Endothelial cell of umbilical vein (primary cell): Measurements from ENCODE around the gene SSH3. TPM values are rescaled to one million over a fixed set of nuclear protein-coding genes. Genes with fewer than 3 reads are reported as not detected.

Experiments
- BruUV-seq: library from RNA; stranded (reverse); fragments of 400-500 nt; replicated peaks from 2 replicates; lab custom pipeline; 2021; lab: Mats Ljungman, UMichigan
- CTCF ChIA-PET: fragments of 300-600, 350-600 bp; sonication (Branson Sonifier 250); formaldehyde crosslinking; loops from one replicate; lab custom pipeline; 2021; ENCODE audit warnings: antibody characterized with exemption, inconsistent platforms; lab: Charles Lee
- POLR2A ChIA-PET: fragments of 300-600, 350-600 bp; sonication (Branson Sonifier 250); formaldehyde crosslinking; loops from one replicate; lab custom pipeline; 2021; ENCODE audit warnings: antibody characterized with exemption, inconsistent platforms; lab: Charles Lee
- DNase-seq: peaks from one replicate; pipeline ENCODE4 v3.0.0-alpha.2; 2011; ENCODE audit warnings: low read depth, low spot score
- FAIRE-seq: peaks from 2 replicates; lab custom pipeline; 2011; peaks lifted over from hg19 to GRCh38; lab: Jason Lieb, UNC
- H2AFZ ChIP-seq: 2 replicates; pipeline ENCODE4 v1.6.0; 2012; ENCODE audit warnings: low read depth, low read length, control low read depth, inconsistent platforms
- H3K27ac ChIP-seq: 2 replicates; pipeline ENCODE4 v1.5.1; 2011; ENCODE audit warnings: low read depth, mild to moderate bottlenecking, control low read depth, low read length, moderate library complexity; ENCODE audit not compliant: insufficient read depth
- H3K27me3 ChIP-seq, 2 experiments: 2 replicates each; pipeline versions ENCODE4 v1.6.0 to v1.6.1; 2011; ENCODE audit warnings: low read length in 2 of 2, mixed read lengths in 1 of 2; ENCODE audit not compliant: control insufficient read depth in 2 of 2, insufficient read depth in 2 of 2
- H3K36me3 ChIP-seq, 2 experiments: 2 replicates in 1 of 2; 3 replicates in 1 of 2; pipeline ENCODE4 v1.5.1; 2011; ENCODE audit warnings: low read length in 2 of 2, mild to moderate bottlenecking in 1 of 2, moderate library complexity in 1 of 2; ENCODE audit not compliant: control insufficient read depth in 2 of 2, insufficient read depth in 2 of 2; ENCODE audit errors: extremely low read depth in 1 of 2
- H3K4me1 ChIP-seq: 3 replicates; pipeline ENCODE4 v1.5.1; 2011; ENCODE audit warnings: mild to moderate bottlenecking, low read length; ENCODE audit not compliant: control insufficient read depth, insufficient read depth; ENCODE audit errors: extremely low read depth
- H3K4me2 ChIP-seq: 2 replicates; pipeline ENCODE4 v1.6.1; 2011; ENCODE audit warnings: low read length, control low read depth, mixed read lengths; ENCODE audit not compliant: insufficient read depth
- H3K4me3 ChIP-seq, 3 experiments: fragments of 200-600 bp in 1 of 3; sonication (generic), shearing (Covaris generic) in 1 of 3; replicated peaks in 1 of 3; 2 replicates each; pipeline ENCODE4 v1.5.1; 2011 to 2016; ENCODE audit warnings: control low read depth in 3 of 3, low read length in 3 of 3, mild to moderate bottlenecking in 2 of 3, inconsistent platforms in 1 of 3, low read depth in 1 of 3, moderate library complexity in 1 of 3; ENCODE audit not compliant: insufficient read depth in 1 of 3
- H3K79me2 ChIP-seq: 2 replicates; pipeline ENCODE4 v1.6.0; 2012; ENCODE audit warnings: low read length, inconsistent platforms; ENCODE audit not compliant: control insufficient read depth, insufficient read depth
- H3K9ac ChIP-seq: replicated peaks from 2 replicates; pipeline ENCODE3; 2011; ENCODE audit warnings: low read length, control low read depth; ENCODE audit not compliant: insufficient read depth; ENCODE audit errors: extremely low read depth
- H3K9me1 ChIP-seq: replicated peaks from 3 replicates; pipeline ENCODE4 v1.6.0; 2011; ENCODE audit warnings: mild to moderate bottlenecking, low read length; ENCODE audit not compliant: control insufficient read depth, insufficient read depth; ENCODE audit errors: extremely low read depth
- H3K9me3 ChIP-seq: replicated peaks from 2 replicates; pipeline ENCODE4 v1.5.1; 2012; ENCODE audit warnings: low read length, inconsistent platforms; ENCODE audit not compliant: control insufficient read depth, insufficient read depth
- H4K20me1 ChIP-seq: replicated peaks from 2 replicates; pipeline ENCODE3; 2011; ENCODE audit warnings: mild to moderate bottlenecking, low read length; ENCODE audit not compliant: control insufficient read depth, insufficient read depth; ENCODE audit errors: extremely low read depth
- CTCF ChIP-seq, 2 donors: IDR thresholded peaks; 1 replicate in 1 of 2; 2 replicates in 1 of 2; pipeline ENCODE4 v1.5.1; 2011; ENCODE audit warnings: low read length in 2 of 2, mild to moderate bottlenecking in 2 of 2, moderate library complexity in 2 of 2, control low read depth in 1 of 2, inconsistent platforms in 1 of 2, low read depth in 1 of 2; ENCODE audit not compliant: insufficient read depth in 1 of 2; ENCODE audit errors: extremely low read depth in 1 of 2
- EZH2 ChIP-seq: IDR thresholded peaks from 2 replicates; pipeline ENCODE4 v1.6.1; 2012; ENCODE audit warnings: borderline replicate concordance, low read depth, mild to moderate bottlenecking, moderate library complexity, low read length, inconsistent platforms; ENCODE audit not compliant: severe bottlenecking
- FOS ChIP-seq: IDR thresholded peaks from 2 replicates; pipeline ENCODE4 v1.6.1; 2011; ENCODE audit warnings: mild to moderate bottlenecking, low read length, moderate library complexity, borderline replicate concordance; ENCODE audit not compliant: insufficient read depth
- JUN ChIP-seq: IDR thresholded peaks from 2 replicates; pipeline ENCODE4 v1.6.1; 2011; ENCODE audit warnings: borderline replicate concordance, low read depth; ENCODE audit not compliant: insufficient read length, insufficient read depth
- MYC ChIP-seq: IDR thresholded peaks from one replicate; pipeline ENCODE4 v1.6.1; 2011; ENCODE audit warnings: mild to moderate bottlenecking, low read depth, low read length
- POLR2A ChIP-seq: IDR thresholded peaks from 2 replicates; pipeline ENCODE4 v1.6.1; 2012; ENCODE audit warnings: low read depth, mild to moderate bottlenecking, control low read depth, low read length
- POLR2AphosphoS5 ChIP-seq: IDR thresholded peaks from 2 replicates; pipeline ENCODE4 v1.6.1; 2012; ENCODE audit warnings: low read depth, mild to moderate bottlenecking, control low read depth, low read length, moderate library complexity; ENCODE audit not compliant: insufficient read depth
- dilution Hi-C: fragments of 300-500 bp; cut with MboI; formaldehyde crosslinking; loops from one replicate; pipeline ENCODE4 v1.15.0; 2019; ENCODE audit warnings: low sequenced_read_pairs; ENCODE audit not compliant: extremely low pct_ligation_motif_present
- intact Hi-C: fragments of 100-400 bp; cut with micrococcal nuclease; formaldehyde crosslinking; loops from one replicate; pipeline ENCODE4 v1.10.0; 2022
- polyA plus RNA-seq, 4 experiments: library from polyadenylated mRNA; depleted of rRNA in 3 of 4; stranded (reverse) in 3 of 4; unstranded in 1 of 4; fragments of >200 nt; gene quantifications; 2 replicates each; pipeline versions ENCODE4 v1.2.1 to v1.2.3, GENCODE V29; 2011 to 2012; ENCODE audit warnings: missing spikeins in 1 of 4
- total RNA-seq: library from RNA; stranded (reverse); gene quantifications from 2 replicates; pipeline ENCODE4 v1.2.3, GENCODE V29; 2021

SSH3 gene
- total and polyA plus RNA-seq, 2 donors (not counting 3 experiments of a cell fraction or from before 2014, with no cell fraction given) = 14.3 to 16.5 TPM

- no peaks in the 10 kb centered on the region for H3K36me3 ChIP-seq
- DNase-seq (no peak), FAIRE-seq (no peak)
- POLR2A ChIA-PET = no interaction called here
- TF ChIP-seq EZH2 (no peak), JUN (no peak), MYC (no peak), POLR2AphosphoS5 (no peak), CTCF (IDR thresholded peaks at IDR 0.05; ENCODE audit: extremely low read depth in 1 of 2, insufficient read depth in 1 of 2, low read depth in 1 of 2, low read length in 2 of 2) (no peak), FOS (no peak), POLR2A (no peak)
- dilution Hi-C loops = no loop called here
- no peak overlapping the region for H3K27ac ChIP-seq
- intact Hi-C loops = no loop called here
- no peak overlapping the region for H3K9ac ChIP-seq
- peaks cover 1% of the 10 kb centered on the region for H3K4me1 ChIP-seq
- no peak overlapping the region for H2AFZ ChIP-seq
- CTCF ChIA-PET = interaction anchor here (0.7 to 9.2 kb wide), 8 partner anchors 15 to 238 kb away, joined by 3 to 83 read pairs (median 4); partner anchors contain the start of genes GRK2 and RAD9A
- no peaks in the 10 kb centered on the region for H3K9me1 ChIP-seq
- no peaks in the 10 kb centered on the region for H3K79me2 ChIP-seq
- no peaks in the 10 kb centered on the region for H3K9me3 ChIP-seq
- BruUV-seq = no TSS peak
- no peak overlapping the region for H3K4me2 ChIP-seq
- H3K27me3 ChIP-seq = no peaks in the 10 kb centered on the region
- H3K4me3 ChIP-seq = no peak overlapping the region
- no peaks in the 10 kb centered on the region for H4K20me1 ChIP-seq
Observed at GRCh38 chr11:67323526-67323925, 20.2 kb downstream of the SSH3 start.
